Activated CD8-positive, alpha-beta memory T cell treated with anti-CD3 and anti-CD28 coated beads for 48 hours (primary cell): ENCODE results near the gene OTULINL.

Experiments
- DNase-seq, 3 experiments: peaks; one replicate each; pipeline ENCODE4 v3.0.0-alpha.2; 2020; ENCODE audit warnings: low read depth in 2 of 3, low spot score in 2 of 3

Gene OTULINL

GRCh38 chr5:14599476-14600127 lies 18.0 kb downstream of the OTULINL start:
- DNase-seq: no peak

GRCh38 chr5:14600846-14601245 lies 19.3 kb downstream of the OTULINL start:
- DNase-seq: no peak

GRCh38 chr5:14603141-14603540 lies 21.5 kb downstream of the OTULINL start:
- DNase-seq: no peak

- no peak for DNase-seq
Observed at GRCh38 chr5:14607104-14607503, 25.5 kb downstream of the OTULINL start.

- DNase-seq: no peak
Observed at GRCh38 chr5:14608169-14608568, 26.6 kb downstream of the OTULINL start.

GRCh38 chr5:14611737-14612136 lies 30.1 kb downstream of the OTULINL start:
- DNase-seq: no peak

GRCh38 chr5:14614490-14614889 lies 32.9 kb downstream of the OTULINL start:
- no peak for DNase-seq

- DNase-seq: no peak
Observed at GRCh38 chr5:14615365-14615764, 33.8 kb downstream of the OTULINL start.

GRCh38 chr5:14617441-14617840 lies 35.8 kb downstream of the OTULINL start:
- DNase-seq: no peak

GRCh38 chr5:14627270-14627669 lies 45.7 kb downstream of the OTULINL start:
- DNase-seq: no peak

GRCh38 chr5:14628346-14628745 lies 46.8 kb downstream of the OTULINL start:
- no peak for DNase-seq

GRCh38 chr5:14630671-14631070 lies 49.1 kb downstream of the OTULINL start:
- no peak for DNase-seq

GRCh38 chr5:14635656-14636055 lies 54.1 kb downstream of the OTULINL start:
- DNase-seq: no peak

GRCh38 chr5:14640765-14641164 lies 59.2 kb downstream of the OTULINL start:
- DNase-seq: no peak

- DNase-seq: no peak
Observed at GRCh38 chr5:14644623-14645237, 63.1 kb downstream of the OTULINL start.

- no peak for DNase-seq
Observed at GRCh38 chr5:14650052-14650451, 68.5 kb downstream of the OTULINL start.

- DNase-seq: no peak
Observed at GRCh38 chr5:14655146-14655741, 73.7 kb downstream of the OTULINL start.

GRCh38 chr5:14656898-14657297 lies 75.3 kb downstream of the OTULINL start:
- no peak for DNase-seq

- no peak for DNase-seq
Observed at GRCh38 chr5:14659821-14660607, 78.4 kb downstream of the OTULINL start.

- no peak for DNase-seq
Observed at GRCh38 chr5:14660833-14661232, 79.2 kb downstream of the OTULINL start.
